ENCODE measurements around the gene FBF1.

DNA sequence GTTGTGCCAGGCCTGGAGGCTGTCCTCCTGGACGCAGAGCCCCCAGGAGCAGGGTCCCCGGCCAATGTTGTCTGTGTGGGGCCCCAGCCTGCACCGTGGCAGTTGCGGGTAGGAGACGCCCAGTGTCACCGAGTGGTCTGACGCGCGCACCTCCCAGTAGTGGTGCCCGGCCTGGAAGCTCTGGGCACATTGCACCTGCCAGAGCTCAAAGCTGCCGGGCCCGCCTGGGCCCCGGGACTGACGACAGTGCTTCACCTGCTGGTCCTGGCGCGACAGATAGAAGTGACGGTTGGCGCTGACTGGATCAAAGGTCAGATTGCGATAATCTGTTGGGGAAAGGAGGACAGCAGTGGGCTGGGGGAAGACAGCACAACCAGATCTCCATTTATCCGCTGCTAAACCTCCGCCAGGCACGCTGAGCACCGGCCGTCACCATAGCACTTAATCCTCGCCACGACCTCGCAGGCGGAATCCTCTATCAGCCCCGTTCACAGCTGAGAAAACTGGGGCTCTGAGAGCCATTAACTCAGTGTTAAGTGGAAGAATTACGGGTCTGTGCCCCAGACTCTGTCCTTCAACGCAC, 49.7 kb downstream of the FBF1 start:
- TF ChIP-seq POLR2AphosphoS5 (IDR thresholded peaks at IDR 0.05; ENCODE audit: insufficient read depth in 1 of 2, low read depth in 1 of 2) (no peak), POLR2A (IDR thresholded peaks at IDR 0.05) (no peak)
- TF ChIP-seq, protein P1, sequence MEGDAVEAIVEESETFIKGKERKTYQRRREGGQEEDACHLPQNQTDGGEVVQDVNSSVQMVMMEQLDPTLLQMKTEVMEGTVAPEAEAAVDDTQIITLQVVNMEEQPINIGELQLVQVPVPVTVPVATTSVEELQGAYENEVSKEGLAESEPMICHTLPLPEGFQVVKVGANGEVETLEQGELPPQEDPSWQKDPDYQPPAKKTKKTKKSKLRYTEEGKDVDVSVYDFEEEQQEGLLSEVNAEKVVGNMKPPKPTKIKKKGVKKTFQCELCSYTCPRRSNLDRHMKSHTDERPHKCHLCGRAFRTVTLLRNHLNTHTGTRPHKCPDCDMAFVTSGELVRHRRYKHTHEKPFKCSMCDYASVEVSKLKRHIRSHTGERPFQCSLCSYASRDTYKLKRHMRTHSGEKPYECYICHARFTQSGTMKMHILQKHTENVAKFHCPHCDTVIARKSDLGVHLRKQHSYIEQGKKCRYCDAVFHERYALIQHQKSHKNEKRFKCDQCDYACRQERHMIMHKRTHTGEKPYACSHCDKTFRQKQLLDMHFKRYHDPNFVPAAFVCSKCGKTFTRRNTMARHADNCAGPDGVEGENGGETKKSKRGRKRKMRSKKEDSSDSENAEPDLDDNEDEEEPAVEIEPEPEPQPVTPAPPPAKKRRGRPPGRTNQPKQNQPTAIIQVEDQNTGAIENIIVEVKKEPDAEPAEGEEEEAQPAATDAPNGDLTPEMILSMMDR (IDR thresholded peaks at IDR 0.05) = no peak

Data from vagina (tissue), 2 donors.